Melanocyte of skin (primary cell): ENCODE results near the gene EIF3CL. TPM values are rescaled to one million over a fixed set of nuclear protein-coding genes. Genes with fewer than 3 reads are reported as not detected.

Experiments
- small RNA-seq, 2 donors: library from RNA; depleted of rRNA; stranded (forward); fragments of <200 nt; gene quantifications; one replicate each; pipeline ENCODE3, GENCODE V24; 2012
- total RNA-seq, 2 donors: library from RNA; depleted of rRNA; stranded (reverse); fragments of >200 nt; gene quantifications; 2 replicates each; pipeline ENCODE4 v1.2.3, GENCODE V29; 2012

The EIF3CL gene
- total RNA-seq = 10 to 100 TPM; 67.6 to 69.5 TPM

GRCh38 chr16:28403220-28404072 lies at the start of gene EIF3CL:
Gene EIF3CL, minus strand, starts transcription at chr16:28403841. Its CDS starts 223 bp downstream, at chr16:28403618.

GRCh38 chr16:28363408-28363807 lies 40.2 kb downstream of the EIF3CL start, which contains the start of gene NPIPB6:
Gene NPIPB6, minus strand, starts transcription at chr16:28363508. Its CDS starts 686 bp downstream, at chr16:28362822.

Small RNAs within 50 kb of the gene (small RNA-seq; reads per million reads assigned to genes)
- gene AC138904.2 (0 reads per million in 2 donors), gene MIR6862-1 (0 reads per million in 2 donors)

Other genes with a start within 250 kb of the EIF3CL start
- 100 to 1,000 TPM; 116 to 128 TPM for gene XPO6, start 191.9 kb downstream of the EIF3CL start, total RNA-seq
- under 1 TPM in 1 of 2 donors, not detected in 1; under 0.01 TPM for gene SBK1, start 111.3 kb downstream of the EIF3CL start, total RNA-seq
- gene NPIPB6, start 40.3 kb downstream of the EIF3CL start, total RNA-seq = not detected
- gene NPIPB7, start 68.5 kb upstream of the EIF3CL start, total RNA-seq = not detected
- 10 to 100 TPM; 24.3 to 28.6 TPM for gene CLN3, start 88.2 kb upstream of the EIF3CL start, total RNA-seq
- gene APOBR, start 90.8 kb upstream of the EIF3CL start, total RNA-seq = not detected
- not detected for gene IL27, start 103.0 kb upstream of the EIF3CL start, total RNA-seq
- 1 to 10 TPM in 1 of 2 donors, under 1 TPM in 1; 1.00 to 2.8 TPM for gene NUPR1, start 135.1 kb upstream of the EIF3CL start, total RNA-seq
- gene SGF29, start 150.1 kb upstream of the EIF3CL start, total RNA-seq = 1 to 10 TPM; 8.3 to 9.6 TPM
- gene SULT1A2, start 193.2 kb upstream of the EIF3CL start, total RNA-seq = not detected
- under 1 TPM in 1 of 2 donors, not detected in 1; under 0.01 TPM for gene SULT1A1, start 206.2 kb upstream of the EIF3CL start, total RNA-seq
- gene NPIPB8, start 234.2 kb upstream of the EIF3CL start, total RNA-seq = under 1 TPM in 1 of 2 donors, not detected in 1; under 0.01 TPM